ENCODE measurements around the gene KLHL14. TPM values are rescaled to one million over a fixed set of nuclear protein-coding genes. Genes with fewer than 3 reads are reported as not detected.
A peak's percentile ranks its signal among the peaks of the same experiment; 100 is the strongest.

The KLHL14 gene
- total RNA-seq, 2 experiments from 2014 or later, result not detected

GRCh38 chr18:32722279-32722678 lies 50.5 kb downstream of the KLHL14 start:
- DNase-seq (no peak), ATAC-seq (no peak)
- intact Hi-C loops (cut with micrococcal nuclease), result no loop called here
- Mint-ChIP-seq H3K4me3 (no peak overlapping the region), H3K4me1 (ENCODE audit: low read depth) (no peaks in the 10 kb centered on the region), H3K36me3 (ENCODE audit: low read depth) (no peaks in the 10 kb centered on the region), H3K27me3 (no peaks in the 10 kb centered on the region), H3K9me3 (no peaks in the 10 kb centered on the region), H3K27ac (no peak overlapping the region)
- TF ChIP-seq CTCF (IDR thresholded peaks at IDR 0.05), result no peak
- ChIA-PET CTCF (interaction anchor here (1.8 kb wide), 1 partner anchor 8 kb away, joined by 6 read pairs; no protein-coding TSS in a partner anchor), POLR2A (no interaction called here)

- Mint-ChIP-seq H3K27me3 (no peaks in the 10 kb centered on the region), H3K4me3 (no peak overlapping the region), H3K9me3 (no peaks in the 10 kb centered on the region), H3K36me3 (ENCODE audit: low read depth) (no peaks in the 10 kb centered on the region), H3K4me1 (ENCODE audit: low read depth) (peaks cover 3% of the 10 kb centered on the region), H3K27ac (no peak overlapping the region)
- ATAC-seq (no peak), DNase-seq (no peak)
- CTCF ChIA-PET, result no interaction called here
- no peak for TF ChIP-seq CTCF (IDR thresholded peaks at IDR 0.05)
- intact Hi-C loops (cut with micrococcal nuclease), result loop anchor here (10.0 kb wide), 1 partner anchor 218 kb away; no protein-coding TSS in a partner anchor
- POLR2A ChIA-PET, result no interaction called here
These were observed 55.7 kb downstream of the KLHL14 start for GRCh38 chr18:32717126-32717525.

- H3K4me1 Mint-ChIP-seq (ENCODE audit: low read depth), result peaks cover 3% of the 10 kb centered on the region
- no peaks in the 10 kb centered on the region for H3K27me3 Mint-ChIP-seq
- intact Hi-C loops (cut with micrococcal nuclease), result loop anchor here (10.0 kb wide), 1 partner anchor 220 kb away; no protein-coding TSS in a partner anchor
- no peaks in the 10 kb centered on the region for H3K36me3 Mint-ChIP-seq (ENCODE audit: low read depth)
- ChIA-PET POLR2A (no interaction called here), CTCF (interaction anchor here (0.6 to 2.2 kb wide), 11 partner anchors 9 to 216 kb away, joined by 3 to 6 read pairs (median 3); no protein-coding TSS in a partner anchor)
- no peaks in the 10 kb centered on the region for H3K9me3 Mint-ChIP-seq
- no peak overlapping the region for H3K27ac Mint-ChIP-seq
- ATAC-seq (peak; percentile 72), DNase-seq (peak; percentile 26)
- no peak overlapping the region for H3K4me3 Mint-ChIP-seq
- TF ChIP-seq CTCF (IDR thresholded peaks at IDR 0.05), result peak; percentile 62
These were observed 58.2 kb downstream of the KLHL14 start for GRCh38 chr18:32714571-32715148.

- no peak overlapping the region for H3K27ac Mint-ChIP-seq
- no peaks in the 10 kb centered on the region for H3K27me3 Mint-ChIP-seq
- TF ChIP-seq CTCF (IDR thresholded peaks at IDR 0.05), result no peak
- H3K36me3 Mint-ChIP-seq (ENCODE audit: low read depth), result no peaks in the 10 kb centered on the region
- no peak overlapping the region for H3K4me3 Mint-ChIP-seq
- intact Hi-C loops (cut with micrococcal nuclease), result loop anchor here (10.0 kb wide), 1 partner anchor 222 kb away; no protein-coding TSS in a partner anchor
- ChIA-PET CTCF (no interaction called here), POLR2A (no interaction called here)
- DNase-seq (no peak), ATAC-seq (no peak)
- H3K9me3 Mint-ChIP-seq, result no peaks in the 10 kb centered on the region
- H3K4me1 Mint-ChIP-seq (ENCODE audit: low read depth), result peaks cover 3% of the 10 kb centered on the region
These were observed 60.0 kb downstream of the KLHL14 start for GRCh38 chr18:32712860-32713259.

GRCh38 chr18:32711862-32712261 lies 61.0 kb downstream of the KLHL14 start:
- ATAC-seq, result no peak
- Mint-ChIP-seq H3K4me1 (ENCODE audit: low read depth) (peaks cover 3% of the 10 kb centered on the region), H3K9me3 (no peaks in the 10 kb centered on the region), H3K27me3 (no peaks in the 10 kb centered on the region), H3K27ac (no peak overlapping the region), H3K36me3 (ENCODE audit: low read depth) (no peaks in the 10 kb centered on the region), H3K4me3 (no peak overlapping the region)
- no peak for DNase-seq
- intact Hi-C loops (cut with micrococcal nuclease), result loop anchor here (10.0 kb wide), 1 partner anchor 223 kb away; no protein-coding TSS in a partner anchor
- POLR2A ChIA-PET, result no interaction called here
- no peak for TF ChIP-seq CTCF (IDR thresholded peaks at IDR 0.05)
- CTCF ChIA-PET, result no interaction called here
